Measurements from ENCODE around the gene KCNT2.
"Not testable (repeated sequence)": the region's sequence is repeated elsewhere in the genome, so short reads cannot be mapped to it uniquely, and the experiment has no call there.

KCNT2 gene

DNA sequence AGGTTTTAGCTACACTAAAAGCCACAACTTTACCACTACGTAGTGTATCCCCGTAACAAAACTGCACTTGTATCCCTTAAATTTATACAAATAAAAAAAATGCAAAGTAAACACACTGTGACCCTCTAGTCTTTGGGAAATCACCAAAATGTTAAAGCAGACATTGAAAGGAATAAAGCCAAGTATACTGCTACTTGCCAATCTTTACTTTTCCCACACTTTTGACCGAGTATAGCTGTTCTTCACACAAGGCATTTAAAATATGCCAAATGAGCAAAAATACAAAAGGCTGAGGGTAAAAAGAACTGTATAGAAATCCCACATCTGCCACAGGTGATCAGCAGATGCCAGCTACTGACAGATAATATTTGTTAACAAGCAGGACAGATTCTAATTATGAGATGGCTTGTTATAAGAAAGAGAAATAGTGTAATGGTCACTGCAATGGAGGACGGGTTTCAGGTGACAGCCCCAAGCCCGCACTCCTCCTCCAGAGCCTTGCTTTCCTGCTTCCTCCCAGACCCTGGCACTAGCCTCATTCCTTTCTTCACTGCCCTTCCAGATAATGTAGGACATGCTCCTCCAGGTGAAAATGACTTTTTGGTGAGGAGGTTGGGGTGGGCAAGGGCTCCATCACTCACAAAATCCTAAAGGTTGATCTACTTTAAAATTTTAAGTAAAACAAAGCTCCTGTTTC lies 18.1 kb downstream of the KCNT2 start:
- no peak for DNase-seq

GRCh38 chr1:196584696-196585095 lies 23.5 kb downstream of the KCNT2 start:
- DNase-seq = no peak

GRCh38 chr1:196577386-196577785 lies 30.9 kb downstream of the KCNT2 start:
- no peak for DNase-seq

DNA sequence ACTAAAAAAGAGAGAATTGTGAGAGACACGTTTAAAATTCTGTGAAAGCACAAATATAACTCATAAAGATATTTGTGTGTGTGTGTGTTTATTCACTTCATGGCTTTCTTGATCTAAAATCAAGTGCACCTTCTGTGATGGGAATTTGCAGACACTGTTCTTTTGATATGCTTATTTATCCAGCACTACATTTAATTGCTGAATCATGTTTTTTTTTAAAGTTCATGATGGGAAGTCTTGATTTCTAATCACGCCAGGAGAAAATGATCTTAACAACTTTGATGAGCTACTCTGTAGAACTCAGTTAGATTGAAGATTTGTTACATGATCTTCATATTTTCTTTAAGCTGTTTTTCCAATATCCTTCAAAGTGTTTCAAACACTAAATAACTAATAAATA lies 35.0 kb downstream of the KCNT2 start:
- no peak for DNase-seq

DNA sequence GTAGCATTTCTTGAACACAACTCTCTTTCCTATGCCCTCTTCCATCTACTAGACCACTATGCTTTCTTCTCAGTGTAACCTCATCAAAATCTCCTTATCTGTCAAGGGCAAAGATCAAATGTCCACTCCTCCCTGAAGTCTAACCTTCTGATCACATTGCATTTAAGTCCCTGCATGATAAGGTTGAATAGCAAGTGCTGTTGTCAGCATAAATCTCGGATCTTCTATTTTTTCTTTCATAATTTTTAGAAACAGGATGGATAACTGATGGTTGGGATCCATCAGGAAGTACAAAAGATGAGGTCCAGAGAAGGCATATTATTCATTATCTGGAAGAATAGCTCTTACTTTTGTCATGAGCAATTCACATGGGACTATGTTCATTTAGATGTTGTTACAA lies 41.0 kb downstream of the KCNT2 start:
- DNase-seq = no peak

GRCh38 chr1:196563768-196564167 lies 44.5 kb downstream of the KCNT2 start:
- DNase-seq = no peak

- no peak for DNase-seq
Observed at GRCh38 chr1:196559314-196559713, 48.9 kb downstream of the KCNT2 start.

DNA sequence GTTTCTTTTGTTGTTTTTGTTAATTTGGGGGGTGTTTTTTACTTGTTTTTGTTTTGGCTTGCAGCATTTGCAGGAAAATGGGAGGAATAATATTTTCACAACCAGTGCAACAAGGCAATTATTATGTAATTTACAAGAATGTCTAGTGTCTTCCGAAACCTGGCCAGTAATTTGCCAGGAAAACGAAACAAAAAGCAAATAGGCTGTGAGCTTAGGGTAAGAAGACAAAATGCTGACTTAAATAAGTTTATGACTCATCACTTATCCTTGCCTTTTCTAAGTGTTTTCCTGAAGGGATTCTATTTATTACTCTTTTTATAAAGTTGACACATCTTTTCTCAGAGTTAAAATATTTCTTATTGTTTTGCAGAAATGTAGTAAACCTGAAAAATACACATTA lies 49.8 kb downstream of the KCNT2 start:
- no peak for DNase-seq

DNA sequence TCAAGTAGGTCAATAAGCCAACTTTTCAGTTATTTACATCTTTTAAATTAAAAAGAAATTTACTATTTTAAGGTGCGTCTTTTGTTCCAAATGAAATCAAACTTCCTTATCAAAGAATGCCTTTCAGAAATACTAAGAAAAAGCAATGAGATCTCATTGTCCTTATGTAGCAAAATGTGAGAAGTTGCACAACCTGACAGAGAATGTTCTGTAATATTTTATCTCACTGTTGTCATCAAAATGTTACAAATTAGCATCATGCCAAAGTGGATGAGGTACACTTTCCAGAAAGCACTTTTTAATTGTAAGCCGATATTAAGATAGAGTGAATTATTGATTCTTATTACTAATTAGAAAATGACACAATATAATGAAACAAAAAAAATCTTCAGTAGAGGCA lies 50.4 kb downstream of the KCNT2 start:
- DNase-seq = no peak

GRCh38 chr1:196550731-196551130 lies 57.5 kb downstream of the KCNT2 start:
- DNase-seq = no peak

GRCh38 chr1:196546272-196547111 lies 61.7 kb downstream of the KCNT2 start:
- no peak for DNase-seq

GRCh38 chr1:196545222-196545621 lies 63.0 kb downstream of the KCNT2 start:
- no peak for DNase-seq

- DNase-seq = no peak
Observed at GRCh38 chr1:196544617-196545016, 63.6 kb downstream of the KCNT2 start.

DNA sequence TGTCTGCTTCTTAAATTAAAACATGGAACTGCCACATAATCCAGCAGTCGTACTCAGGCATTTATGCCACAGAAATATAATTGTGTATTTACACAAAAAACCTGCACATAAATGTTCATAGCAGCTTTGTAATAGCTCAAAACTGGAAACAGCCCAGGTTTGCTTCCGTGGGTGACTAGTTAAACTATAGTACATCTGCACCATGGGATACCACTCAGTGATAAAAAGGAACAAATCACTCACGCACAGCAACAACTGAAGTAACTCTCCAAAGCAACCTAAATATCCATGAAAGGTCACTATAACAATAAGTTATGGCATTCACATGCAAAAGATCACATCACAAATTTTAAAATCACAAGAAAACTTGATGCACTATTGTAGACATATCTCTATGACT lies 64.4 kb downstream of the KCNT2 start:
- DNase-seq = no peak

DNA sequence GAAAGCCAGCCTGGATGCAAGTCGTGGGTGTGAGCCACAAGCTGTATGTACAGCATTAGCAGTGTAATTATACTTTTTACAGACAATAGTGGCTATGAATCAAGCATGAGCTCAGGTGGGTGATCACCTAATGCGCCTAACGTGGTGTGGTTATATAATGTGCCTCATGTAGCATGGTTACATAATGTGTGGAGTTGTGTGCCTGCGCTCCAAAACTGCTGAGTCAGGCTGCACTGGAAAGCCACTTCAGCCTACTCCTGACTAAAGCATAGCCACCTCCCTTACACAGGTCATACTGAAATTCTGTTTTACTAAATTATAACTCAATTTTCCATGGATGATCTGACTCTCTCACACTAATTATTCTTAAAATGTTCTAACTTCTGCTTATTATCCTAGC lies 69.8 kb downstream of the KCNT2 start:
- DNase-seq = no peak

- peak; percentile 8 for DNase-seq
Observed at GRCh38 chr1:196535727-196536126, 72.5 kb downstream of the KCNT2 start.

GRCh38 chr1:196531737-196532524 lies 76.3 kb downstream of the KCNT2 start:
- DNase-seq = no peak

DNA sequence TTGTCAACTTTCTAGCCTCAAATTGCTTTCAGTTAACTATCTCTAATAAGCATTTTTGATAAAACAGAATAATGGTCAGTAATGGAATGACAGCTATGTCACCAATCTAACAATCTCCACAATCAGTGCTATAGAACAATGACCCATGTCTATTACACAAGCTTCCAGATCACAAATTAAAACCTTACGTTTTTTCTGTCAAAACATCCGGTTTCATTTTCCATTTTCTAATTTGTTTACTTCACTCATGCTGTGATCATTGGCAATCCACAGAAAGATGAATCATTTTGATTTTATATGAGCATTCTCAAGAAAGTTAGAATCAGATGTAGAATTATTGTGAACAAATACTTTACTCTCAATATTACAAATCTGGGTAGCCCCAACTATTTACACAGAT lies 80.3 kb downstream of the KCNT2 start:
- no peak for DNase-seq

- not testable (repeated sequence) for DNase-seq
Observed at GRCh38 chr1:196522574-196523345, 85.5 kb downstream of the KCNT2 start.

DNA sequence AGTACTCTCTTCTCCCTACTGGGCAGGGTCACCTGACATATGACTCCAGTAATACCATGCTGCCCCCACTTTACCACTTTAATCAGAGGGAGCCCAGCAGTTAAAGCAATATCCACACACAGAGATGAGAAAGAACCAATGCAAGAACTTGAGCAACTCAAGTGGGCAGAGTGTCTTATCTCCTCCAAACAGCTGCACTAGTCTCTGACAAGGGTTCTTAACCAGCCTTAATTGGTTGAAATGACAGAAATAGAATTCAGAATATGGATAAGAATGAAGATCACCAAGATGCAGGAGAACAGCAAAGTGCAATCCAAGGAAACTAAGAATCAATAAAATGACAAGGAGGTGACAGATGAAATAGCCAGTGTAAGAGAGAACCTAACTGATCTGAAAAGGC lies 91.0 kb downstream of the KCNT2 start:
- DNase-seq = no peak

DNA sequence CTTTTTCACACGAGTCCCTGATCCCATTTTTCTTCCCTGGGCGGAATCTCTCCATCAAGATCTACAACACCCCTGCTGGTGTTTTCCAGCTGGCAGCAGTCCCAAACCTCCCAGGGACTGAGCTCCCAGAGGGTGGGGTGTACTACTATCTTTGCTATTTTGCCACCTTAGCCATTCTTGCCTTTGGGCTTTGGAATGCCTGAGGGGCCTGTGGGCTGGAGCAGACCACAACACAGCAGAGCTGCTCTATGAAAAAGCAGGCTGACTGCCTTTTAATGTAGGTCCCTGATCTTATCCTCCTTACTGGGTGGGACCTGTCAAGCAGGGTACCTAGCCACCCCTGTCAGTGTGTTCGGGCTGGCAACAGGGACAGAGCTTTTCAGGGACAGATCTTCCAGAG lies 91.9 kb downstream of the KCNT2 start:
- no peak for DNase-seq

- DNase-seq = no peak
Observed at GRCh38 chr1:196515904-196516303, 92.3 kb downstream of the KCNT2 start.

DNA sequence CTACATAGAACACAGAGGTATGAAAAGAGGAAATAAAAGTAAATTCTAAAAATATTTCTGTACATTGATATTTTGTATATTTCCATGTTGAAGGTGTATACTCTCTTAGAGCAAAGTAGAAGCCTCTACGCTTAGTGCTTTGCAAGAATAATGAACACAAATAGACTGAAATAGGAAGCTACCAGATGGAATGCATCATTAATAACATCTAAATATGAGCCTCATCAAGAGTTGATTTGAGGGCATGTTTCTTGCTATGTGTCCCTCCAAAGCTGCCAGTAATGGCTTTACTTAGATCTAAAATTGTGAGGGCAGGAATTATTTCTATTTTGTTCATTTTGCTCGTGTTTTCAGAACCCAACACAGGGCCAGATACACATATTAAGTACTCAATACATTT lies 94.4 kb downstream of the KCNT2 start:
- no peak for DNase-seq
